ENCODE results near the gene APCDD1L. TPM values are rescaled to one million over a fixed set of nuclear protein-coding genes. Genes with fewer than 3 reads are reported as not detected.

The APCDD1L gene
- total RNA-seq, 4 donors from 2014 or later: 0.59 to 2.1 (median 1.1) TPM; not detected in 1

GRCh38 chr20:58481481-58482021, 33.6 kb downstream of the APCDD1L start:
- H3K27me3 ChIP-seq: no peaks in the 10 kb centered on the region
- no peak overlapping the region for H3K4me3 ChIP-seq
- peak overlapping the region; percentile 61 to 66 for H3K27ac ChIP-seq
- no peak for DNase-seq
- H3K4me1 ChIP-seq: no peaks in the 10 kb centered on the region
- intact Hi-C loops (cut with DNase I; ENCODE audit: low total_unique reads): no loop called here
- TF ChIP-seq CTCF (IDR thresholded peaks at IDR 0.05) (peak; percentile 17 to 44 (median 36)), POLR2A (IDR thresholded peaks at IDR 0.05) (no peak)
- peaks cover 0 to 5% of the 10 kb centered on the region in 2 donors for H3K9me3 ChIP-seq
- H3K36me3 ChIP-seq: no peaks in the 10 kb centered on the region

- intact Hi-C loops (cut with DNase I; ENCODE audit: low total_unique reads): no loop called here
- H3K4me1 ChIP-seq: no peaks in the 10 kb centered on the region
- H3K4me3 ChIP-seq: no peak overlapping the region
- no peak for DNase-seq
- TF ChIP-seq CTCF (IDR thresholded peaks at IDR 0.05) (no peak), POLR2A (IDR thresholded peaks at IDR 0.05) (no peak)
- H3K27me3 ChIP-seq: no peaks in the 10 kb centered on the region
- H3K9me3 ChIP-seq: no peaks in the 10 kb centered on the region
- no peaks in the 10 kb centered on the region for H3K36me3 ChIP-seq
- peak overlapping the region; percentile 61 to 66 for H3K27ac ChIP-seq
These were observed 34.5 kb downstream of the APCDD1L start for GRCh38 chr20:58480551-58481336.

DNA sequence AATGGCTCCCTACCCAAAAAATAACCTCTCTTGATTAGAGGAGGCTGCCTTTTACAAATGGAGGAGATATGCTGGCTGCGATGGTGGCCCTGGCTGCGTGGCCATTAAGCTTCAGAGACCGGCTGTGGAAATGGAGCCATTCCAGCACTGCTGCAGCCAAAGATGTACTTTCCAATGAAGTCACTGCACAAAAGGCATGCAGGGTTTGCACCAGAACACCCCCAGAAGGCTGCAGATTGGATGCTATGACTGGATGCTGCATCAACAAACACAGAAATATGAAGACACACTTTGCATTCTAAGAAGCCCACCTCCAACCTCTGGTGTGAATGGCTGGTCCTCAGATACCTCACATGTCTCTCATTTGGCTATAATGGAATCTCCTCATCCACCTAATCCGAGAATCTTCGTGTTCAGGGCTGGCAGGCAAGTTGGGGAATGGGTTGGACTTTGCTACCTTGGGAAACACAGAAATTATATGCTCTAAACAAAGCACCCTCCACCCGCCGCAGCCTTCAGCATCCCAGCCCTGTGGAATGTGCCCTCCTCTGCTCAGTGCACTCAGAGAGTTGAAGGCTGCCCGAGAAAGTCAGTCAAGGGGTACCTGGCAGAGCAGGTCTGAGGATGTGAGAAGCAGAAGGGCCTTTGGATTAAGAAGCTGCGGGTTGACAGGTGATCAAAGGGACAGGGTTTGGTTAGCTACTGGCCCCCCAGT, 35.3 kb downstream of the APCDD1L start:
- intact Hi-C loops (cut with DNase I; ENCODE audit: low total_unique reads): no loop called here
- Histone ChIP-seq H3K27ac (peak overlapping the region; percentile 61 to 66), H3K4me1 (no peaks in the 10 kb centered on the region)

DNA sequence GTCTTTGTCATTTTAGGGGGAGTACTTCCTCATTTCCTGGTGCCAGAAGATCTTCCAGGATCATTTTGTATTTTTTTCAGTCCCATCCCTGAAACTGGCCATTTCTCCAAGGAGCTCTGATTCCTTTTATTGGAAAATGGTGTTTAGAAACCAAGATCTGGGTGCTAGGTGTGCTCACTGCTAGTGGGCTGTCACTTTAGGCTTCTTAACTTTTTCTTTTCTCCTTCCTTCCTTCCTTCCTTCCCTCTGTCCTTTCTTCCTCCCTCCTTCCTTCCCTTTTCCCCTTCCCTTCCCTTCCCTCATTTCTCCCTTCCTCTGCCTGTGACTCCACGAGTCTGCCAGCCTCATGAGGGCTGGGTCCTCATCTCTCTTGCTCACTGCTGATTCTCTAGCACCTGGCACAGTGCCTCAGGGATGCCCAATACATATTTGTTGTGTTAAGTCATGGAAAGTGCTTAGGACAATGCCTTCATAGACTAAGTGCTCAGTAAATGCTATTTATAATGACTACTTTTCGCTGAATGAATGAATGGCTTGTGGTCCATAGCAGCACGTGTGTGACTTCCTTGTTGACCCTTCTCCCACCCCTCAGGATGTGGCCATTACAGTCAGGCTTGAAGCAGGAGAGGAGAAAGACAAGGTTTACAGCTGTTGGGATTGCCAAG, 36.9 kb downstream of the APCDD1L start:
- no peak overlapping the region for H3K4me3 ChIP-seq
- no peaks in the 10 kb centered on the region for H3K9me3 ChIP-seq
- H3K4me1 ChIP-seq: no peaks in the 10 kb centered on the region
- no peaks in the 10 kb centered on the region for H3K36me3 ChIP-seq
- intact Hi-C loops (cut with DNase I; ENCODE audit: low total_unique reads): no loop called here
- DNase-seq: no peak
- no peak for TF ChIP-seq POLR2A (IDR thresholded peaks at IDR 0.05)
- TF ChIP-seq CTCF (IDR thresholded peaks at IDR 0.05): no peak
- H3K27ac ChIP-seq: no peak overlapping the region
- H3K27me3 ChIP-seq: no peaks in the 10 kb centered on the region

More for the DNA sequence above, 35.3 kb downstream of the APCDD1L start:
- DNase-seq: no peak
- TF ChIP-seq POLR2A (IDR thresholded peaks at IDR 0.05): no peak
- no peak for TF ChIP-seq CTCF (IDR thresholded peaks at IDR 0.05)
- H3K36me3 ChIP-seq: no peaks in the 10 kb centered on the region
- H3K4me3 ChIP-seq: no peak overlapping the region
- H3K27me3 ChIP-seq: no peaks in the 10 kb centered on the region
- H3K9me3 ChIP-seq: no peaks in the 10 kb centered on the region

Data from uterus (tissue), 4 donors.